DMS153 (cell line): ENCODE data around the gene DIAPH1.

Experiments
- DNase-seq: peaks from one replicate; lab custom pipeline; 2025; lab: John Stamatoyannopoulos, UW

Gene DIAPH1

GRCh38 chr5:141506381-141507155 lies 112.2 kb downstream of the DIAPH1 start:
- DNase-seq = no peak

GRCh38 chr5:141504216-141504615 lies 114.6 kb downstream of the DIAPH1 start:
- DNase-seq = no peak

GRCh38 chr5:141503681-141504080 lies 115.1 kb downstream of the DIAPH1 start:
- no peak for DNase-seq

- no peak for DNase-seq
Measured at GRCh38 chr5:141501761-141502160, 117.0 kb downstream of the DIAPH1 start.

- no peak for DNase-seq
Measured at GRCh38 chr5:141496038-141496437, 122.8 kb downstream of the DIAPH1 start.

GRCh38 chr5:141495453-141495811 lies 123.4 kb downstream of the DIAPH1 start:
- DNase-seq = no peak

GRCh38 chr5:141494761-141495452 lies 123.9 kb downstream of the DIAPH1 start:
- DNase-seq = no peak

GRCh38 chr5:141493500-141494422 lies 125.0 kb downstream of the DIAPH1 start:
- no peak for DNase-seq

- no peak for DNase-seq
Measured at GRCh38 chr5:141492168-141492885, 126.5 kb downstream of the DIAPH1 start.

- no peak for DNase-seq
Measured at GRCh38 chr5:141491323-141492167, 127.3 kb downstream of the DIAPH1 start.

- DNase-seq = no peak
Measured at GRCh38 chr5:141490771-141491170, 128.0 kb downstream of the DIAPH1 start.

- no peak for DNase-seq
Measured at GRCh38 chr5:141490271-141490670, 128.5 kb downstream of the DIAPH1 start.

GRCh38 chr5:141489841-141490240 lies 129.0 kb downstream of the DIAPH1 start:
- DNase-seq = no peak

- no peak for DNase-seq
Measured at GRCh38 chr5:141488591-141489561, 129.9 kb downstream of the DIAPH1 start, which contains the start of gene PCDHGC5. Gene PCDHGC5 (plus strand): TSS chr5:141489081. CDS start chr5:141489241, 160 bp downstream.

- DNase-seq = no peak
Measured at GRCh38 chr5:141487131-141487530, 131.7 kb downstream of the DIAPH1 start.

GRCh38 chr5:141486091-141486490 lies 132.7 kb downstream of the DIAPH1 start:
- no peak for DNase-seq

- no peak for DNase-seq
Measured at GRCh38 chr5:141485321-141486055, 133.3 kb downstream of the DIAPH1 start.

GRCh38 chr5:141484641-141485311 lies 134.0 kb downstream of the DIAPH1 start, which contains the start of gene PCDHGC4:
Gene PCDHGC4 (plus strand): TSS chr5:141485030. CDS start chr5:141485174, 144 bp downstream.
- DNase-seq = no peak
